GM18511 (cell line): ENCODE measurements around the gene CHSY1.
"Not testable (repeated sequence)": the region's sequence is repeated elsewhere in the genome, so short reads cannot be mapped to it uniquely, and the experiment has no call there.

Experiments
- ATAC-seq: cut with Tn5 transposase; IDR thresholded peaks from one replicate; pipeline ENCODE4 v1.9.1; 2021; ENCODE audit warnings: mild to moderate bottlenecking, moderate library complexity; ENCODE audit not compliant: unreplicated experiment

CHSY1 gene

DNA sequence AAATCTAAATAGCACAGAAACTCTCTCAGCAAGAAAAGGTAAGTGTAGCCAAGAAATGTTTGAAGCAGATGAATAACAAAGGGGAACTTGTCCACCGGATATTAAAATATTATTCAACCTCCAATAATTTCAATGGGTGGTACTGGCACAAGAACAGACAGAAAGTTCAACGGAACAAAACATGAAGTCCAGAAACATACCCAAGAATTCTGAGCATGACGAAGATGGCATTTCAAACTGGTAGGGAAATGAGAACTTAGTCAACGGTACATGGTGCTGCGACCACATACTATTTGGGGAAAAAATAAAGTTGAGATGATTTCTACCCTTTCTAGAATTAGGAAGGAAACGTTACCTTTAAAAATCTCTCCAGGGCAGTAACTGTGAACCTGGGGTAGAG is 5.5 kb downstream of the CHSY1 start:
- ATAC-seq: no peak

DNA sequence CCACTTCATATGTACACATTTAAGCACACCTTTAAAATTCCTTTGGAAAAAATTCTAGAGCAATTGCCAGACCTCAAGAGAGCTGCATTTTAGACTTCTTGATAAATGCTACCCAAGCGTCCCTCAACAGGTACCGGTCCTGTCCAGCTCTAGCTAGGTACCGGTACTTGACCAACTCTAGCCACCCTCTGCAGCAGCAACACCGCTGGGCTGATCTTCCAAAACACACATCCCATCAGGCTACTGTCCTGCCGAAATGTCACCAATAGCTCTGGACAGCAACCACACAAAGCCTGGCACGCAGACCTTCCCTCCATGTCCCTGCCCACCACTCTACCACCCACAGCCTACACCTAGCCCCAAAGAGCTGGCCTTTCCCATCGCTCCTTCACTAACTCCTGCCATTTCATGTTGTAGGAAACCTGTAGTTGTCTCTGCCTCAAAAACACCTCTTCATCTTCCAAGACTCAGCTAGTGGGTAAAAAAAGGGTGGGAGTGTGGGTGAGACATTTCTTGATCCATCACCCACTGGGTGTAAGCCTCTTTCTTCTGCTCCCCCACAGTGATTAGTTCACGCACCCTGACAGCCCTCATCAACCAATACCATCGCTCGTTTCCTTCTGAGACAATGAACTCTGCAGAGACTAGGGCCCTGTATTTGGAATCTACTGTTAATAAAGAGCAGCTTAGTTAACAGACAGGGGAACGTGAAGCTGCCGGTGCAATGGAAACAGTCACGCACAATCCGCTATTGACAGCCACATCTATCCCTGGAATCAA is 6.8 kb downstream of the CHSY1 start:
- ATAC-seq: no peak

- no peak for ATAC-seq
These were observed 7.6 kb downstream of the CHSY1 start for GRCh38 chr15:101244036-101244781.

- no peak for ATAC-seq
These were observed 8.4 kb downstream of the CHSY1 start for GRCh38 chr15:101243420-101243819.

DNA sequence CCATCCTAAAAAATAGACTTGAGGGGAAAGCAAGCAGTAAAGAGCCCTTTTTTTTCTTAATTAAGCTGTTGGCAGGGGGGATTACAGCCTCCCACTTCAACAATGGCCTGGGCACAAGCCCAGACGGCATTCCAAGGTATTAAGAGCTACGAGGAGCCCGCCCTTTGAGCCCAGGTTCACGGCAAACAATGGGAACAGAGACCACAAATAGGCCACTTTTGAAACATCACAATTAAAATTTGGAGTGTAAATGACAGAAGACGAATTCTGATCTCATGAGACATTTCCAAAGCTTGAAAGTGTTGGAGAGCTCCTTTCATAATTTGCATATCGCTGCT is 8.9 kb downstream of the CHSY1 start:
- ATAC-seq: no peak

GRCh38 chr15:101242160-101242998 is 9.5 kb downstream of the CHSY1 start:
- ATAC-seq: peak; percentile 76

DNA sequence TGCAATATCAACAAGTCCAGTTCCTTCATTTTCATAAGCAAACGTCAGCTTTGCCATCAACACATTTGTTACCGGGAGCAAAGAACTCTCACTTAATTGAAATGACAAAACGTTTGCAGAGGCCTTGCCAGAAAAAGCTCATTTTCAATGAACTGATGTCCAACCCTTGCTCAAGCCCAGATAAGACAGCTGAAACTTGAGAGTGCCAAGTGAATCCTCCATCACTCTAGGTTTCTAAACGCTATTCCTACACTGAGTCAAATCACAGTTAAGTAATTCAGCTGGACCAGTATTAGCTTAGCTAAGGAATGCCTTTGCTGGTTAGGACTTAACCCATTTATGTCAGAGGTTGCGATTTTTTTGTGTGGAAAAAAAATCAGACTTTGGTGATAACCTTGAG is 11.5 kb downstream of the CHSY1 start:
- ATAC-seq: no peak

- ATAC-seq: no peak
These were observed 12.1 kb downstream of the CHSY1 start for GRCh38 chr15:101239724-101240136.

- no peak for ATAC-seq
These were observed 14.6 kb downstream of the CHSY1 start for GRCh38 chr15:101237251-101237650.

- ATAC-seq: no peak
These were observed 18.1 kb downstream of the CHSY1 start for GRCh38 chr15:101233651-101234280.

GRCh38 chr15:101232677-101233076 is 19.2 kb downstream of the CHSY1 start:
- no peak for ATAC-seq

- no peak for ATAC-seq
These were observed 23.5 kb downstream of the CHSY1 start for GRCh38 chr15:101228313-101228712.

GRCh38 chr15:101225658-101226057 is 26.2 kb downstream of the CHSY1 start:
- no peak for ATAC-seq

DNA sequence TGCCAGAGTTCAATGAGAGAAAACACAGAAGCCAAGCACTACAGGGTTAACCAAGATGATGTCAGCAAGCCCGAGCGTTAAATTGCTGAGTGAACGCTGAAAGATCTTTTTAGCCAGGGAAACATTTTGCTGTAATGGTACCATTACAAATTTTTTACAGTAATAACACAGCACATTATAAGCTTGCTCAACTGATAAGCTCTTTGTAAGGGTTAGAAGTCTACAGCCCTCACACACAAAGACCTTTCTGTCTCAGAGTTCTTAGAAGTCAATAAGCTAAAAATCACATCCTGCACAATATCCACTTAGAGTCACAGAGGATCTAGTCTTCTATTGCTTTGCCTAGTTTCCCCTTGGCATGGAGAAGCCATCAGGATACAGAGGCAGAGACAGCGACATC is 29.9 kb downstream of the CHSY1 start:
- no peak for ATAC-seq

DNA sequence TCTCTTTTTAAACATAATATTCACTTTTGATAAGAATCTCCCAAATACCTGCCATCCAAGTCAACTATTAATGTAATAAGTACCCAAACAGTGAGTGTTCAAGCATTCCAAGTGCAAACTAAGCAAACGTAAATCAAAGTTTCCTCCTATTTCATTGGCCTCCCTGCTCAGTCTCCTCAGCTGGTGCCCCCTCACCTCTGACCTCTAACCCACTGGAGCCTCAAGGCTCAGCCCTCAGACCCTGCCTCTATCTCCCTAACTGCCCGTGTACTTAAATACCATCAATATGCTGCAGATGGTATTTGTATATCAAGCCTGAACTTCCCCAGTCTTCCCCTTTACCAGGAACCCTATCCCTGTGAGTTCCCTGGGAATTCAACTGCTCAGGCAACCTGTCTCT is 31.8 kb downstream of the CHSY1 start:
- no peak for ATAC-seq

- no peak for ATAC-seq
These were observed 32.4 kb downstream of the CHSY1 start for GRCh38 chr15:101219441-101219840.

- ATAC-seq: no peak
These were observed 34.4 kb downstream of the CHSY1 start for GRCh38 chr15:101217446-101217845.

DNA sequence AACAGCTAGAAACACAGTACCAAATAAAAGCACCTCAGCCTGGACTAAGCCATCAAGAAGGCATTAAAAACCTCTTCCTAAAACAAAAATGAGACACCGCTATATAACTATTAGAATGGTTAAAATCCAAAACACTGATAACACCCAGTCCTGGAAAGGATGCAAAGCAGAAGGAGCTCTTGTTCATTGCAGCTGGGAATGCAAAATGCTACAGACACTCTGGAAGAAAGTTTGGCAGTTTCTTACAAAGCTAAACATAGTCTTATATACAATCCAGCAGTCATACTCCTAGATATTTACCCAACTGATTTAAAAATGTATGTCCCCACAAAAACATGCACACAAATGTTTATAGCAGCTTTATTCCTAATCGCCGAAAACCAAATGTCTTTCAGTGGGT is 35.7 kb downstream of the CHSY1 start:
- ATAC-seq: no peak

DNA sequence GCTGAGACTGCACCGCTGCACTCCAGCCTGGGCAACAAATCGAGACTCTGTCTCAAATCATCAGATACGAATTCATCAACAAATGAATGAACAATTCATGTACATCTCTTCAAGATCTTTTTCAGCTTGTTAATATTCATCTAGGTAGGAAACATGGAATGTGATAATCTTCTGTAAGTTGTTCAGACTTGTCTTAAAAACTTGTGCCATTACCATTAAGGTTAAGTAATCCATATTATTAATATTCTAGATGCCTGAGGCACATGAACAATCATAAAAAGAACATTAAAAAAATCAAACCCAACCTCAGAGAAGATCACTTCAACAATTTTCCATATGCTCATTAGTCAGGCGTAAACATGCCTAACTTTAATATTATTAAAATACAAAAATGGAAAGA is 36.2 kb downstream of the CHSY1 start:
- no peak for ATAC-seq

DNA sequence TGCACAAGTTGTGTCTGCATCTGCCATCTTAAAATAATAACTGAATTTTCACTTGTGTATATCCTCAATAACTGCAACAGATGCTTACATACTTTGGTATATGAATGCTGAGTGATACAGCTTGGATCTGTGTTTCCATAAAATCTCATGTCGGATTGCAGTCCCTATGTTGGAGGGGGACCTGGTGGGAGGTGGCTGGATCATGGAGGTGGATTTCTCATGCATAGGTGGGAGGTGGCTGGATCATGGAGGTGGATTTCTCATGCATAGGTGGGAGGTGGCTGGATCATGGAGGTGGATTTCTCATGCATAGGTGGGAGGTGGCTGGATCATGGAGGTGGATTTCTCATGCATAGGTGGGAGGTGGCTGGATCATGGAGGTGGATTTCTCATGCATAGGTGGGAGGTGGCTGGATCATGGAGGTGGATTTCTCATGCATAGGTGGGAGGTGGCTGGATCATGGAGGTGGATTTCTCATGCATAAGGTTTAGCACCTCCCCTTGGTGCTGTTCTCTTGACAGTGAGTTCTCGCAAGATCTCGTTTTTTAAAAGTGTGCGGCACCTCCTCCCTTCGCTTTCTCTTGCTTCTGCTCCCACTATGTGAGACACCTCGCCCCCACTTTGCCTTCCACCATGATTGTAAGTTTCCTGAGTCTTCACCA is 37.3 kb downstream of the CHSY1 start:
- not testable (repeated sequence) for ATAC-seq

- ATAC-seq: no peak
These were observed 38.3 kb downstream of the CHSY1 start for GRCh38 chr15:101213570-101213969.
